Muscle layer of colon (tissue), 2 donors: ENCODE measurements around the gene BICDL2.

Experiments
- H3K27ac ChIP-seq: one replicate; pipeline ENCODE4 v1.7.0; 2013; ENCODE audit warnings: low read depth, mild to moderate bottlenecking, low read length, moderate library complexity
- H3K27me3 ChIP-seq, 2 donors: one replicate each; pipeline ENCODE4 v1.7.0; 2013; ENCODE audit warnings: low read length in 2 of 2, mild to moderate bottlenecking in 2 of 2; ENCODE audit not compliant: insufficient read depth in 2 of 2, control insufficient read depth in 1 of 2
- H3K36me3 ChIP-seq: one replicate; pipeline ENCODE4 v1.7.0; 2013; ENCODE audit warnings: mild to moderate bottlenecking, low read length; ENCODE audit not compliant: insufficient read depth
- H3K4me1 ChIP-seq: one replicate; pipeline ENCODE4 v1.7.0; 2013; ENCODE audit warnings: mild to moderate bottlenecking, low read length; ENCODE audit not compliant: insufficient read depth
- H3K4me3 ChIP-seq, 2 donors: one replicate each; pipeline ENCODE4 v1.7.0; 2013; ENCODE audit warnings: low read length in 2 of 2, low read depth in 1 of 2, mild to moderate bottlenecking in 1 of 2, moderate library complexity in 1 of 2
- H3K9ac ChIP-seq: one replicate; pipeline ENCODE4 v1.7.0; 2013; ENCODE audit warnings: low read length
- H3K9me3 ChIP-seq: one replicate; pipeline ENCODE4 v1.7.0; 2013; ENCODE audit warnings: mild to moderate bottlenecking, low read length
- donor health status: abdominal sarcoma.
- donor health status: Adenocarcinoma of cecum.

Gene BICDL2

DNA sequence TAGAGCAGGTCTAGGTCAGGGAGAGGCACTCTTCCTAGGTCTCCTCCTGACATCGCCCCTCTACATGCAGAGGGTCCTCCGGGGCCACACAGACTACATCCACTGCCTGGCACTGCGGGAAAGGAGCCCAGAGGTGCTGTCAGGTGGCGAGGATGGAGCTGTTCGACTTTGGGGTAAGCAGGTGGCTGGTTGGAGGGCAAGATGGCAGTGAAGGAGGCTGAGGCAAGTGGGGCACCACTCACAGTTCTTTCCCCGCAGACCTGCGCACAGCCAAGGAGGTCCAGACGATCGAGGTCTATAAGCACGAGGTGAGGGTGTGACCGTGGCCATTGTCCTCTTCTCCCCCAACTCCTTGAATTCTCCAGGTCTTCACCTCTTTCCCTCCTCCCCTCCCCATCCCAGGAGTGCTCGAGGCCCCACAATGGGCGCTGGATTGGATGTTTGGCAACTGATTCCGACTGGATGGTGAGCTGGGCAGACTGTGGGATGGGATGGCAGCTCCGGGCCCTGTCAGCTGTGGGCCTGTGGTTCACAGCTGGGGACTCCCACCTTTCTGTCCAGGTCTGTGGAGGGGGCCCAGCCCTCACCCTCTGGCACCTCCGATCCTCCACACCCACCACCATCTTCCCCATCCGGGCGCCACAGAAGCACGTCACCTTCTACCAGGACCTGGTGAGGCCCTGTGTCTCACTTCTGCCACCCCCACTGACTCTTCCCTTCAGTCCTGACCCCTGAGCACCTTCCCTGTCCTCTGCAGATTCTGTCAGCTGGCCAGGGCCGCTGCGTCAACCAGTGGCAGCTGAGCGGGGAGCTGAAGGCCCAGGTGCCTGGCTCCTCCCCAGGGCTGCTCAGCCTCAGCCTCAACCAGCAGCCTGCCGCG, 9.9 kb downstream of the BICDL2 start:
- Histone ChIP-seq H3K27me3 (peaks cover 7 to 33% of the 10 kb centered on the region in 2 donors), H3K9ac (no peak overlapping the region), H3K9me3 (no peaks in the 10 kb centered on the region), H3K4me3 (no peak overlapping the region), H3K4me1 (peaks cover 29% of the 10 kb centered on the region), H3K36me3 (peaks cover 11% of the 10 kb centered on the region), H3K27ac (no peak overlapping the region)

DNA sequence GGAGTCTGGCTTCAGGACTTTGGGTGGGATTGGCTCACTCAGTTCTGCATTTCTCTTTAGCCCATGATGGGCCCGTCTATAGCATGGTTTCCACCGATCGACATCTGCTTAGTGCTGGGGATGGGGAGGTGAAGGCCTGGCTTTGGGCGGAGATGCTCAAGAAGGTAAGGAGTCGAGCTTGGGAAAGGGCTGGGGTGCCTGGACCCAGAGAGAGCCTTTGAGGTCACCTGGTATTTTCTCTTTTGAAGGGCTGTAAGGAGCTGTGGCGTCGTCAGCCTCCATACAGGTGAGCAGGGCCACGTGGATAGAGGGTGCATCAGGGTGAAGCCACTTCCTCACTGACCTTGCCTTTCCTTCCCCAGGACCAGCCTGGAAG, 10.8 kb downstream of the BICDL2 start:
- Histone ChIP-seq H3K9me3 (no peaks in the 10 kb centered on the region), H3K4me1 (peaks cover 33% of the 10 kb centered on the region), H3K36me3 (peaks cover 11% of the 10 kb centered on the region), H3K27ac (no peak overlapping the region), H3K4me3 (no peak overlapping the region), H3K27me3 (peaks cover 7 to 26% of the 10 kb centered on the region in 2 donors), H3K9ac (no peak overlapping the region)

DNA sequence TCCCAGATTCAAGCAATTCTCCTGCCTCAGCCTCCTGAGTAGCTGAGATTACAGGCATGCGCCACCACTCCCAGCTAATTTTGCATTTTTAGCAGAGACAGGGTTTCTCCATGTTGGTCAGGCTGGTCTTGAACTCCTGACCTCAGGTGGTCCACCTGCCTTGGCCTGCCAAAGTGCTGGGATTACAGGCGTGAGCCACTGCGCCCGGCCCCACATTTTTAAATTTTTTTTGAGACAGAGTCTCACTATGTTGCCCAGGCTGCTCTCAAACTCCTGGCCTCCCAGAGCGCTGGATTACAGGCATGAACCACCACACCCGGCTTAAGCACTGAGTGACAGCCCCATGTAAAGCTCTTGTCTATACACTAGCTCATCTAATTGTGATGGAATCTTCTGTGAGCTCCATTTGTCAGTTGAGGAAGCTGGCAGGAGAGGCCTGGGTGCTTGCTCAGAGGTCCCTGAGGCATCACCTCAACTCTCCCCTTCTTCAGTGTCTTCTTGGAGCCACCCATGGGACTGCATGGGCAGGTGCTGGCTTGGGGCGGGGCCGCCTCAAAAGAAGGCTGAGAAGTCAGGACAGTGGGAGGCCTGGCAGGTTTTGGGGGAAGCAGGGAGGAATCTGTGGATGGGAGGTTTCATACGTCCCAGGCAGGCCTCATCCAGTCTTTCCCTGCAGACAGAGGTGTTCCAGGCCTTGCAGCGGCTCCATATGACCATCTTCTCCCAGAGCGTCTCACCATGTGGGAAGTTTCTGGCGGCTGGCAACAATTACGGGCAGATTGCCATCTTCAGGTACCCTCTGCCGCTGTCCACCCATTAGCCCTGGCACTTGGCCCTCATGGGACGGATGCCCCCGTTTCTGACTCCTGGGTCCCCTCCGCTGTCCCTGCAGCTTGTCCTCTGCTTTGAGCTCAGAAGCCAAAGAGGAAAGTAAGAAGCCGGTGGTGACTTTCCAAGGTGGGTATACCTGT, 11.4 kb downstream of the BICDL2 start:
- Histone ChIP-seq H3K9me3 (no peaks in the 10 kb centered on the region), H3K27ac (no peak overlapping the region), H3K4me3 (no peak overlapping the region), H3K27me3 (peaks cover 7 to 19% of the 10 kb centered on the region in 2 donors), H3K4me1 (peaks cover 33% of the 10 kb centered on the region), H3K9ac (no peak overlapping the region), H3K36me3 (peaks cover 11% of the 10 kb centered on the region)

DNA sequence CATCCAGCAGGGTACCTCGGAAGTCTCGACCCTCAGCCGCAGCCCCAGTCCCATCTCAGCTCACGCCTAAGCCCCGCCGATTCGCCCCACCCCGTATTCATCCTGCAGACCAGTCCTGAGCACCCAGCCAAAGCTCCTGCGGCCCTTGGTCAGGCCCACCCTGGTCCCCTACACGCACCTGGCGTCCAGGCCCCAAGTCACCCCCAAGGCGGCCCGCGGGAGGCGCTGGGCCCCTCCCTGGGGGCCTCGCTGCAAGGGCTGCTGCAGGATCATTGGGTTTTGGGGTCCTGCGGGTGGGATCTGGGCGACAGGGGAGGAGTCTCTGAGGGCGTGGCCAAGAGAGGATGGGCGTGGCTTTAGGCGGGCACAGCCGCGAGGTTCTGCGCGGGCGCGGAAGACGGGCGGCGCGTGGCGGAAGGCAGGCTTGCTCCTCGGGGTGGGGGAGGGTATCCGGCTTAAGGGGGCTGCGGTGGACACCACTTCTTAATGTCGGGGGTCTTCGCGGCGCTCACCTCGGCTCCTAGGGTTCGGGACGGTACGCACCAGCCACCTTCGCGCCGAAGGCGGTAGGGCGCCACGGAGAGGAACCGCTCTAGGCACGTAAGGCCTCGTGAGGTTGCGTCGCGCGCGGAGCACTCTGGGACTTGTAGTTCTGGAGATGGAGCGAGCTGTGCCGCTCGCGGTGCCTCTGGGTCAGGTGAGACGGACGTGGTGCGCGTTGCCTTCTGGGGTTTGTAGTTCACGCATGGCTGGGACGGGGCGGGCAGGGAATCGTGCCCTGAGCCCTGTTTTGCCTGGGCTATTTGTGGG, 12.9 kb downstream of the BICDL2 start, which contains the start of the genes HCFC1R1 and THOC6:
Gene HCFC1R1, minus strand, starts transcription at position 274 of the 810 bp plus-strand sequence. Its CDS starts 1 bp downstream, at position 273.
Gene THOC6, plus strand, starts transcription at position 367 of the 810 bp plus-strand sequence. Its CDS starts 292 bp downstream, at position 659.
- Histone ChIP-seq H3K27ac (peak within 1 kb of the TSS; percentile 92), H3K36me3 (peaks cover 11% of the 10 kb centered on the region), H3K9me3 (no peaks in the 10 kb centered on the region), H3K27me3 (peaks cover 2 to 6% of the 10 kb centered on the region in 2 donors), H3K4me3 (peak within 1 kb of the TSS; percentile 84 to 88), H3K4me1 (peaks cover 29% of the 10 kb centered on the region), H3K9ac (peak within 1 kb of the TSS; percentile 92)

DNA sequence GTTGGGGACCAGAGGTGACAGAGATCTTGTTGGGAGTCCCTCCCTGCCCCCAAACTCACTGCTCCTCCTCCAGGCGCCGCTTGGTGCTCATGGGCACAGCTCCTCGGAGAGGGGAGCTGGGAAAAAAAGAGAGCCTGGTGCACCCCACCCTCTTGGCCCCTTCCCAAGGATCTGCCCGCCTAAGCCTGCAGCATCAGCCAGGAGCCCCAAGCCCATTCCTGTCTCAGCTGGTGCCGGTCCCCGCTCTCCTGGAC, 13.4 kb downstream of the BICDL2 start:
- Histone ChIP-seq H3K36me3 (peaks cover 11% of the 10 kb centered on the region), H3K27ac (peak overlapping the region; percentile 92), H3K9me3 (no peaks in the 10 kb centered on the region), H3K9ac (peak overlapping the region; percentile 92), H3K27me3 (peaks cover 2 to 6% of the 10 kb centered on the region in 2 donors), H3K4me1 (peaks cover 24% of the 10 kb centered on the region), H3K4me3 (peak overlapping the region; percentile 84 to 88)

DNA sequence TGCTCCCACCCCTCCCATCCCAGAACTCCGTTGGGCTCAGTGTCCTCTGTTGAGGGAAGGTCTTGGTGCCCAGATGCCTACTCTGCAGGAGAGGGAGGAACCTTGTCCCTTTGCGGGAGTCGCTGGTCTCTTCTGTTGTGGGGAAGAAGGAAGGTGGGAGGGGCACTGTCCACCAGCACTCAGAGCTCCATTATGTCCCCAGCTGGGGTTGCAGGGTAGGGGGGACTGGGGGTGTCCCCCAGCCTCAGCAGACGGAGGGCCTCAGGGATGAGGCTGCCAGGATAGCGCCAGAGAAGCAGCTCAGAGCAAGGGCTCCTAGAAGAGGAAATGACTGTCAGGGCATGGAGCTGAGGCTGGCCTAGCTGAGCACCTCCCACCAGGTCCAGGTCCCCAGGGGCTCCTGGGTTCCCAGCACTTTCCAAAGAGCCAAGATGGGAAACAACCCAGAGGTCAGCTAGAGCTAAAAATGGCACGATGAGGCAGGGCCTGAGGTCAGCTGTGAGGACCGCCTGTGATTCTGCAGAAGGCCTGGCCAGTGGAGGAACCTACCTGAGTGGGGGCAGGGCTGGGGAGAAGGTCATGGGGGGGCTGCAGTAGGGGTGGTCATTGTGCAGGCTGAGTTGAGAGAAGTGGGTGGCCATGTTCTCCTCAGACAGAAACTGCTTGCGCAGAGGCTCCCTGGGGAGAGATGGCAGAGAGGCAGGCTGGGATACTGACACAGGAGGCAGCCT, 13.9 kb downstream of the BICDL2 start:
- H3K27me3 ChIP-seq, result peaks cover 7 to 11% of the 10 kb centered on the region in 2 donors
- H3K4me1 ChIP-seq, result peaks cover 24% of the 10 kb centered on the region
- H3K9me3 ChIP-seq, result no peaks in the 10 kb centered on the region
- peaks cover 11% of the 10 kb centered on the region for H3K36me3 ChIP-seq
- peak overlapping the region; percentile 92 for H3K9ac ChIP-seq
- H3K4me3 ChIP-seq, result peak overlapping the region; percentile 84 to 88
- peak overlapping the region; percentile 92 for H3K27ac ChIP-seq

DNA sequence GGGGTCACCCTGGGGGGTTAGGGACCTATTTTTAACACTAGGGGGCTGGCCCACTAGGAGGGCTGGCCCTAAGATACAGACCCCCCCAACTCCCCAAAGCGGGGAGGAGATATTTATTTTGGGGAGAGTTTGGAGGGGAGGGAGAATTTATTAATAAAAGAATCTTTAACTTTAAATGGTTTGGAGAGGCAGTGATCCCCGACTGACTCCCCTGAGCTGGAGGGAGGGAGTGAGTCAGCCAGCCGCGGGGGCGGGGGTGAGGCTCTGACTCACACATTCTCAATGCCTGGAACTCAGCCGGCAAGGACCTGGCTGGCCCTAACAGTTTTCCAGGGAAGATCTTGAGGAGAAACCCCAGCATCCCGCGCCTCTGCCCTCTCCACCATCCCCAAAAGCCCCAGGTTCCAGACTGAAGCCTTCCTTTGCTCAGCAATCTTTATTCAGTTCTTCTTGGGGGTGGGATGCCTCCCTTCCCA, 14.5 kb downstream of the BICDL2 start:
- H3K9me3 ChIP-seq, result no peaks in the 10 kb centered on the region
- peak overlapping the region; percentile 92 for H3K9ac ChIP-seq
- peaks cover 7 to 17% of the 10 kb centered on the region in 2 donors for H3K27me3 ChIP-seq
- H3K4me1 ChIP-seq, result peaks cover 24% of the 10 kb centered on the region
- peaks cover 11% of the 10 kb centered on the region for H3K36me3 ChIP-seq
- H3K4me3 ChIP-seq, result peak overlapping the region in 1 of 2 donors; percentile 84
- H3K27ac ChIP-seq, result peak overlapping the region; percentile 92

DNA sequence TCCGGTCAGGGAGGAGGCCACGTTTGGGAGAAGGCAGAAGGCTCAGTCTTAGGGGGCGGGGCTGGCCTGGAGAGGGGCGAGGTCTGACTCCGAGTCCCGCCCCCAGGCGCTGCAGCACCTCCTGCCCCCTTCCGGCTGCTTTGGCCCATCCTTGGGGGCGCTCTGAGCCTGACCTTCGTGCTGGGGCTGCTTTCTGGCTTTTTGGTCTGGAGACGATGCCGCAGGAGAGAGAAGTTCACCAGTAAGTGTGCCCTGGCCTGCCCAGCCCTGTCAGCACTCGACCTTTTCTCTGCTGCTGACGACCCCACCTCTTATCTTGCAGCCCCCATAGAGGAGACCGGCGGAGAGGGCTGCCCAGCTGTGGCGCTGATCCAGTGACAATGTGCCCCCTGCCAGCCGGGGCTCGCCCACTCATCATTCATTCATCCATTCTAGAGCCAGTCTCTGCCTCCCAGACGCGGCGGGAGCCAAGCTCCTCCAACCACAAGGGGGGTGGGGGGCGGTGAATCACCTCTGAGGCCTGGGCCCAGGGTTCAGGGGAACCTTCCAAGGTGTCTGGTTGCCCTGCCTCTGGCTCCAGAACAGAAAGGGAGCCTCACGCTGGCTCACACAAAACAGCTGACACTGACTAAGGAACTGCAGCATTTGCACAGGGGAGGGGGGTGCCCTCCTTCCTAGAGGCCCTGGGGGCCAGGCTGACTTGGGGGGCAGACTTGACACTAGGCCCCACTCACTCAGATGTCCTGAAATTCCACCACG, 15.1 kb downstream of the BICDL2 start:
- peak overlapping the region; percentile 92 for H3K9ac ChIP-seq
- H3K9me3 ChIP-seq, result no peaks in the 10 kb centered on the region
- H3K27me3 ChIP-seq, result peaks cover 7 to 22% of the 10 kb centered on the region in 2 donors
- H3K27ac ChIP-seq, result peak overlapping the region; percentile 92
- H3K36me3 ChIP-seq, result peaks cover 6% of the 10 kb centered on the region
- H3K4me1 ChIP-seq, result peaks cover 24% of the 10 kb centered on the region
- peak overlapping the region; percentile 68 to 84 for H3K4me3 ChIP-seq

DNA sequence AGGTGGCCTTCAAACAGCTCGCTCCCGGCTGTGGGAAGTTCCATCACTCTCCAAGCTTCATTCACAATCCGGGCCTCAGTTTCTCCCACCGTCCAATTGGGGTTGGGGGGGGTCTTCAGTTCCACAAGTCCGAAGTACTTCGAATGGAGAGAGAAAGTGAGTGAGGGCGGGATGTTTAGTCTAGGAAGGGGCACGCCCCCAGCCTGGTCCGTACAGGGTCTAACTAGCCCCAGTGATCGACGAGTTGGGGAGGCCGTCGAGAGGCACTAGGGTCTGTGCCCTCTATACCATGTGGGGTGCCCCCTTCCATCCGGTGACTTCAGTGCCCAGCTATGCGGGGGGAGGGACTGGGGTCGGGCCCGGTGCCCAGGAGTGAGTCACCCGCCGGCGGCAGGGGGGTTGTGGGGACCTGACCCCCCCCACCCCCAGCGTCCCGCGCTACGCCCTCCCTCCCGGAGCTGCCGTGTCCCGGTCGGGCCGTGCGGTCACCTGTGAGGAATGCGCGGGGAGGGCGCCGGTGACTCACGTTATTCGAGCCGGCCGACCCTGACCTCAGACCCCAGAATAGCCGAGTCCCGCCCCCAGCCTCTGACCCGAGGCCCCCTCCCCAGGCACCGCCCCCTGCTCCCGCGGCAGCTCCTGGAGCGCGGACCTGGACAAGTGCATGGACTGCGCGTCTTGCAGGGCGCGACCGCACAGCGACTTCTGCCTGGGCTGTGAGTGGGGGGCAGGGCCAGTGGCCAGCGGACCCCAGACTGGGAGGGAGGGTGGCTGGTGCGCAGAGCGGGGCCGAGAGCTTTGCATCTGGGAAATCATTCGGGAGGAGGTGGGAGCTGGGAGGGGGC, 15.9 kb downstream of the BICDL2 start:
- Histone ChIP-seq H3K4me1 (peaks cover 24% of the 10 kb centered on the region), H3K4me3 (peak overlapping the region; percentile 68 to 84), H3K27ac (peak overlapping the region; percentile 92), H3K9ac (peak overlapping the region; percentile 92), H3K27me3 (peaks cover 7 to 22% of the 10 kb centered on the region in 2 donors), H3K9me3 (no peaks in the 10 kb centered on the region), H3K36me3 (peaks cover 4% of the 10 kb centered on the region)
